ENCODE measurements around the gene VPS26C.
A peak's percentile ranks its signal among the peaks of the same experiment; 100 is the strongest.
"Not testable (repeated sequence)": the region's sequence is repeated elsewhere in the genome, so short reads cannot be mapped to it uniquely, and the experiment has no call there.

Gene VPS26C

DNA sequence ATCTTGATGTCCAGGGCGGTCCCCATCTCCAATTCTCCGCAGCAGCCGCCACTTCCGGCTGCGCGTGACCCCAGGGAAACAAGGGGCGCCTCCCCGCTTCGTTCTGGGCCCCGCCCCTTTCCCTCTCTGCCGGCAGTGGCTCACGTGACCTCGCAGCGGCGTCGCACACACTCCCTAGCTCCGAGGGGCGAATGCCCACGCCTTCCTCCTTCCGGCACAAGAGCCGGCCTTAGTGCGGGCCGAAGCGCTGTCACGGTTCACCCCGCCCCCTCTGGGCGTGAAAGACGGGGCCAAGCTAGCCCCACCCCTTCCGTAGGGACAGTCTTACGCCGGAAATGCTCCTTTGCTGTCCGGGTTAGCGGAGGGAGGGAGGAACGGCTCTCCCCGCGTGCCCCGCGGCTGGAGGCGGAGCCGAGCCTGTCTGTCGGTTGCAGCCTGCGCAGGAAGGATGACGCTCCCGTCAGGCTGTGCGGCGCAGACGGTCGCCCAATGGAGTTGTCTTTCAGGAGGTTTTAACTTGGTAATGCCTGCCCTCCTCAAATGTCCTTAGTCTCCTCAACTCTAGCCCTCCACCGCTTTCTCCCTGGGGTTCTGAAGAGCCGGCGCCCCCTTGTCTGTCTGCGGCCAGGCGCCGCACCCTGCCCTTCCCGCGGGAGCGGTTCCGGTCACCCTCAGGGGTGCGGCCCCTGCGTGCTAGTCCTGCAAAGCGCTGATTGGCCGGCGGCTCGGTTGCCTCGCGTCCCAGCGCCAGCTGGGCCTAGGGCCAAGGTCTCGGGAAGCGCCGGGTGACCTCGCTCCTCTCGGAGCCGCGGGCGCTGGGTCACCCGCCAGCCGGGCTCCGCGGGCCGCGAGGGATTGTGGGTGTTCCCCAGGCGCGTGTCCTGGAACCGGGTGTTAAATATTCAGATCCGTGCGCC lies at the start of gene VPS26C:
Gene VPS26C (minus strand): TSS at position 66 of the 917 bp plus-strand sequence. CDS start 40 bp downstream, at position 26.
- DNase-seq, result peak; percentile 99

DNA sequence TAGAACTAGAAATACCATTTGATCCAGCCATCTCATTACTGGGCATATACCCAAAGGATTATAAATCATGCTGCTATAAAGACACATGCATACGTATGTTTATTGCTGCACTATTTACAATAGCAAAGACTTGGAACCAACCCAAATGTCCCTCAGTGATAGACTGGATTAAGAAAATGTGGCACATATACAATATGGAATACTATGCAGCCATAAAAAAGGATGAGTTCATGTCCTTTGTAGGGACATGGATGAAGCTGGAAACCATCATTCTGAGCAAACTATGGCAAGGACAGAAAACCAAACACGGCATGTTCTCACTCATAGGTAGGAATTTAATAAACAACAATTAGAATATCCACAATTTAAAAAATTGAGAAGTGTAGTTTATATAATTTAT lies 48.9 kb upstream of the VPS26C start:
- DNase-seq, result not testable (repeated sequence)

DNA sequence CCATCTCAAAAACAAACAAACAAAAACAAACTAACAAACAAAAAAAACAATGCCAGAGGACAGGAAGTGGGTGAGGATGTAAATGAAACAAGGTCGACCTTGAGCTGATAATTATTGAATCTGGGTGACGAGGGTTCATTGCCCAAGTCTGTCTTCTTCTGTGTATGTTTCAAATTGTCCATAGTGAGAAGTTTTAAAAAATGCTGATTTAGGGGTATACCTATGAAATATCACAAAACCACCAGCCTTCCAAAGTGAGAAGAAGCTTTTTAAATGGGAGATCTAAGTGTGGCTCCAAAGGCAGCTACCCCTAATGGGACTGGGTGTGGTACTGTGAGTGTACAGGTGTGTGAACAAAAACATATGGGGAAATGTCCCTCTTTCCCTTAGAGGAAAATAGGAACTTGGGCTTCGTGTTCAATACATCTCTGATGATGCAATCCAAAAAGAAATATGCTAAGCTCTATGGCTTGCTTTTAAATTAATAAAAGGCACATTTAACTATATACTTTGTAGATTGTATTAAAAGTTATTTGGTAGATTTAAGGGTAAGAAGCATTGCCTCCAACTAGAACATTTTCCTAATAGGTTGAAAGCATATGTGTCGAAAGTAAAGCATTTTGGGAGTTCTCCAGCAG lies 33.1 kb upstream of the VPS26C start:
- DNase-seq, result no peak

DNA sequence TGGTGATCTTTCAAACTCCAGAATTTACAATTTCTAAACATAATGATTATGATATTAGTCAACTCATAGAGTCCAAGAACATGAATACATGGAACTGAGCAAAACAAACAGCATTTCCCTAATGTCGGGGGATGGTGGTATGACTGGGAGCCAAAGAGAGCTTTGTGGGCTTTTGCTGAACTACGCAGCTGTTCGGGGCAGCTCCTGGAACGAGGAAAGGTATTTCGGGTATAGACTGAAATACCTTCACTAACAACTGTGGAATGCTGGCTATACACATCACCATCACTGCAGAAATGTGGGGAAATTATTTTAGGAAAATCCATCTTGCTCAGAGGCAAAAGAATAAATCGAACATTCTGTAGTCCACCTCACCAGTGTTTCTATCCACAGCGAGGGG lies 30.2 kb upstream of the VPS26C start:
- DNase-seq, result no peak

DNA sequence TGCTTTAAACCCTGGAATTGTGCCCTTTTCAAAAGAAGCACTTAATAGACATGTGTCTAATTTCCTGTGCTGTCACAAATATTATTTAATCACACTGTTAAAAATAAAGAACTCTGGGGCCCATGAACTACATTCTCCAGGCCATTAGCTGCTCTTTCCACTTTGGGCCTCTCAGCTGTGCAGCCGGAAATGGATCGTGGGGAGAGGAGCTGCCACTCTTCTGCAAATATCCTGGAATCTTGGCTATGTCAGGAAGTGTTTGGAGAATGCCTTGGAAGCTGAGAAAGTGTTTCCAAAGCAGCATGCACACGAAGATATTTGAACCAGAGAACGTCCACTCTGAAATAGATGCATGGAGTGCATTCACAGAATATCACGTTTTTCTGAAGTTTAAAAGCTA lies 27.5 kb upstream of the VPS26C start:
- DNase-seq, result no peak

DNA sequence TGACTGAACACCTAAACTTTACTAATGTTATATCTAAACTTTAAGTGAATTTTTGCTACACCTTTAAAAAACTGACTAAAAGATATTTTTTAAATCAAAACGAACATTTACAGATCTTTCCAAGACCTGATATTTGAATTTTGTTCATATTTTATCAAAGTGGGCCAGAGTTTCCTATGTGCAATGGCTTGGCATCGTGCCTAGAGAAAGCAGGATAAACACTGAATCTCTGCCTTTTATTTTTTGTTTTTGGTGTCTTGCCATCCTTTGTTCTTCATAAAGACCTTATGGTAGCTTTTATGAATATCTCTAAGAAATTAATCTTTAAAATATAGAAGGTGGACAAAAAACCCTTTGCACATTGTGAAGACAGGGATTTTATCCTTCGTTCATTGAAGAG lies 25.8 kb upstream of the VPS26C start:
- DNase-seq, result no peak

DNA sequence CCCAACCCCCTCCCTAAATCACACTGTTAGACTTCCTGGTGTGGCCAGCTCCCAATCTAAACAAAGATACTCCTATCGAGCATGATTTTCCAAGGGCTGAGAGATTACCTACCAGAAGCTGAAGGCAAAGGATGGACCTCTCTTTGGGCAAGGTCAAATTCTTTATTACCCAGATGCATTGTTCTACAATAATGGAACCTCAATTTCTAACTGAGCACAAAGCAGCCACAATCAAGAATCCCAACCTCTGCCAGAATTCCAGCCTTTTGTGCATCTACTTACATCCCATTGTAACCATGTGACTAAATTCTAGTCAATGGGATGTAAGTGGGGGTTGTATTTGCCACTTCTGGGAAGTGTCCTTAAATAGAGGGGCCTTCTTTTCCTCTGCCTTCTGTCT lies 24.9 kb upstream of the VPS26C start:
- no peak for DNase-seq

DNA sequence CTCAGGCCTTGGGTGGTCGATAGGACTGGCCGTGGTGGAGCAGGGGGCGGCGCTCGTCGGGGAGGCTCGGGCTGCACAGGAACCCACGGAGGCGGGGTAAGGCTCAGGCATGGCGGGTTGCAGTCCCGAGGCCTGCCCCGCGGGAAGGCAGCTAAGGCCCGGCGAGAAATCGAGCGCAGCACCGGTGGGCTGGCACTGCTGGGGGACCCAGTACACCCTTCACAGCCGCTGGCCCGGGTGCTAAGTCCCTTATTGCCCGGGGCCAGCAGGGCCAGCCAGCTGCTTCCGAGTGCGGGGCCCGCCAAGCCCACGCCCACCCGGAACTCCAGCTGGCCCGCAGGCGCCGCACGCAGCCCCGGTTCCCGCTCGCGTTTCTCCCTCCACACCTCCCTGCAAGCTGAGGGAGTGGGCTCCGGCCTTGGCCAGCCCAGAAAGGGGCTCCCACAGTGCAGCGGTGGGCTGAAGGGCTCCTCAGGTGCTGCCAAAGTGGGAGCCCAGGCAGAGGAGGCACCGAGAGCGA lies 16.1 kb upstream of the VPS26C start:
- not testable (repeated sequence) for DNase-seq

DNA sequence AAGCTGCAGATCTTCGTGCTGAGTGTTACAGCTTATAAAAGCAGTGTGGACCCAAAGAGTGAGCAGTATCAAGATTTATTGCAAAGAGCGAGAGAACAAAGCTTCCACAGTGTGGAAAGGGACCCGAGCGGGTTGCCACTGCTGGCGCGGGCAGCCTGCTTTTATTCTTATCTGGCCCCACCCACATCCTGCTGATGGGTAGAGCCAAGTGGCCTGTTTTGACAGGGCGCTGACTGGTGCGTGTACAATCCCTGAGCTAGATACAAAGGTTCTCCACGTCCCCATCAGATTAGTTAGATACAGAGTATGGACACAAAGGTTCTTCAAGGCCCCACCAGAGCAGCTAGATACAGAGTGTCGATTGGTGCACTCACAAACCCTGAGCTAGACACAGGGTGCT lies 15.5 kb upstream of the VPS26C start:
- DNase-seq, result not testable (repeated sequence)

DNA sequence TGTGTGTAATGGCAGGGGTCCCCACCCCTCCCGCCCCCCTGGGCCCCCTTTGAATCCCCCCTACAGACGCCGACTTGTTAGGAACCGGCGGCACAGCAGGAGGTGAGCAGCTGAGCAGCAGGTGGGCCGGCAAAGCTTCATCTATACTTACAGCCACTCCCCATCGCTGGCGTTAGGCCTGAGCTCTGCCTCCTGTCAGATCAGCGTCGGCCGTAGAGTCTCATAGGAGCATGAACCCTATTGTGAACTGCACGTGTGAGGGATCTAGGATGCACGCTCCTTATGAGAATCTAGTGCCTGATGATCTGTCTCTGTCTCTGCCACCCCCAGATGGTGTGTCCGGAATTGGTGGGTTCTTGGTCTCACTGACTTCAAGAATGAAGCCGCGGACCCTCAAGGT lies 14.9 kb upstream of the VPS26C start:
- DNase-seq, result no peak

DNA sequence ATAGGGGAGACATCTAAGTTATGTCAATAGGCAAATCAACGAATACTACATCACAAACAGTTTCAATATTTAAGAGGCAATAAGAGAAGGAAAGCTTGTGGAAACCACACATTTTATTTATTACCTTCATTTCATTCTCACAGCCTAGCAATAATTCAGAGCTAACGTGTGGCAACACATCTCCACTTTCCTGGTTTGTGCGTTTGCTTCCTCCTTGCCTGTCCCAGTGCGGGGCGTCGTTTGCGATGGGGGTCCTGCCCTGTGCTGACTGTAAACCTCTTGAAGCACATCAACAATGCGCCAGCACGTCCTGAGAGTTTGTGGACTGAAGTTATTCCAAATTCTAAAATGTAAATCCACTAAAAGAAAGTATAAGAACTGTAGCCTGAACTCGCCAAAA lies 14.4 kb upstream of the VPS26C start:
- DNase-seq, result no peak

DNA sequence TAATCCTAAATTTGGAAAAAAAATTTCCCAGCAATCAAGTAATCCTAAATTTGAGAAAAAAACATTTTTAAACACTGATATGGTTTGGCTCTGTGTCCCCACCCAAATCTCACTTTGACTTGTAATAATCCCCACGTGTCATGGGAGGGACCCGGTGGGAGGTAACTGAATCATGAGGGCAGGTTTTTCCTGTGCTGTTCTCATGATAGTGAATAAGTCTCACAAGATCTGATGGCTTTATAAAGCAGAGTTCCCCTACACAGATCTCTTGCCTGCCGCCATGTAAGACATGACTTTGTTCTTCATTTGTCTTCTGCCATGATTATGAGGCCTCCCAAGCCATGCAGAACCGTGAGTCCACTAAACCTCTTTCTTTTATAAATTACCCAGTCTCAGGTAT lies 12.1 kb upstream of the VPS26C start:
- DNase-seq, result not testable (repeated sequence)

DNA sequence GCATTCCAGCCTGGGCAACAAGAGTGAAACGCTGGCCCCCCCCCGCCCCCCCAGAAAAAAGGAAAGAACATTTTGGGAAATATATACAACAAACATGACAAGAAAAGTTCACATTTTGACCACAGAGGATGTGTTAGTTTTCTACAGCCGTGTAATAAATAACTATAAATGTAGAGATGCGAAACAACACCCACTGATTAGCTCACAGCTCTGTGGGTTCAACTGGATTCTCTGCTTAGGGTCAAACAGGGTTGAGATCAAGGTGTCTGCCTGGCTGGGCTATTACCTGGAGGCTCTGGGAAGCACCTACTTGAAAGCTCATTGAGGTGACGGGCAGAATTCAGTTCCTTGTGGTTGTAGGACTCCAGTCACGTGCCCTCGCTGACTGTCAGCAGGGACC lies 11.1 kb upstream of the VPS26C start:
- no peak for DNase-seq

DNA sequence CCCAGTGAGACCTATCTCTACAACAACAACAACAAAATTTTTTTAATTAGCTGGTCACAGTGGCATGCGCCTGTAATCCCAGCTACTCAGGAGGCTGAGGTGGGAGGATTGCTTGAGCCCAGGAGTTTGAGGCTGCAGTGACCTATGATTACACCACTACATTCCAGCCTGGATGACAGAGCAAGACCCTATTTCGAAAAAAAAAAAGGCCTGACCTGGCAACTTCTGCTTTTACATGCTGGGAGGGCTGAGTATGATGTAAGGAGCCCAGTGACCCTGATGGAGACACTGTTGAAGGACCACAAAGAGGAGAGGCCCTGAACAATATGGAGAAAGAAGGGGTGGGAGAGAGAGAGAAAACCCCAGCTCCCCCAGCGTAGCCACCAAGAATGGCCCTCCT lies 9.2 kb upstream of the VPS26C start:
- DNase-seq, result no peak

DNA sequence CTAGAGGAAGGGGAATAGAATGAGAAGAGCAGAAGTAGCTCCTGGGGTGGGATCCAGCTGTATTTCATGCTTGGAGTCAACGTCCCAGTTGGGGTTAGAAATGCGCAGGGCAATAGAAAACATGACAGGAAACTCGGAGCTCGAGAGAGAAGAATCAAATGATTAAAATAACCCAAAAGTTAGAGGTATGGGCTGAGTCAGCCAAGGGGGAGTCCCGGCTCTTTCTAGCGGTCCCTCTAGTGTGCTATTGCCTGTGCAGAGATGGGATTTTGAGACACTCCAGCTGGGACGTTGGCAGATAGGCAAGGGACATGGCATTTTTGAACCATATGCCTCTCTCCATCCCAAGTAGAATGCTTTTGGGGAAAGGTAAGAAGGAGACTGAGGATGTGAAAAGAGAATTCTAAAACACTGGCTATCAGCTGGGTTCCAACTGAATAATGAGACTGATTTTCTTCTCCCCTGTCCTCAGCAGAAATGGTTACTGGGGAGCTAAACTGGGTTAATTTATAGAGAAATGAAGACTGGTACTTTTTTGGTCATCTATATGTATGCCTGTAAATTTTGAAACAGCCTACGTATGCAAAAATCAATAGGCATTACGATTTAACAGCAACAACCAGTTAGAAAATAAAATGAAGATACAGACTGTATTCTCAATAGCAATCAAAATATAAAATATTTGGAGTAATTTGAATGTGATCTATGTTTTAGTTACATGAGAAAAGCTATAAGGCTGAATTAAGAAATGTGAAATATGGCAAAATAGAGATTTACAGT lies 7.0 kb upstream of the VPS26C start:
- DNase-seq, result no peak

DNA sequence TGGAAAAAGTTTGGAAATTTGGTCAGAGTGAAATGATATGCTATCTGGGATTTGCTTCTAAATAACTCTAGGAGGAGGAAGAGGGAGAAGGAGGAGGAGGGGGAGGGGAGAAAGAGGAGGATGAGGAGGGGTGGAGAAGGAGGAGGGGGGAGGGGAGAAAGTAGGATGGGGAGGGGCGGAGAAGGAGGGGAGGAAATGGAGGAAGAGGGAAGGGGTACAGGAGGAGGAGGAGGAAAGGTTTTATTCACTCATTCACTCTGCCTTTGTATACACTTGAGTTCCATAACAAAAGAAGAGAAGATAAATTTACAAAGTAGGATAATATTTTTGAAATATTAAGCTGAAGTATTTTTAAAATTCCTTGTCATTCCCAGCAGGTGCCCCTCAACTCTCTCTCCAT lies 6.3 kb upstream of the VPS26C start:
- no peak for DNase-seq

DNA sequence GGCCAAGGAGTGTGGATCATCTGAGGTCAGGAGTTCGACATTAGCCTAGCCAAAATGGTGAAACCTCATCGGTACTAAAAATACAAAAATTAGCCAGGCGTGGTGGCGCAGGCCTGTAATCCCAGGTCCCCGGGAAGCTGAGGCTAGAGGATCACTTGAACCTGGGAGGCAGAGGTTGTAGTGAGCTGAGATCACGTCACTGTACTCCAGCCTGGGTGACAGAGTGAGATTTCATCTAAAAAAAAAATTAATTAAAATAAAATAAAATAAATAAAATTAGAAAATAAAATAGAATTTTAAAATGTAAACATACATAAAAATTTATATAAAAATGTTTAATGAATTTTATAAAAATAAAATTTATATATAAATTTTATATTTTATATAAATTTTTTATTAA lies 5.8 kb upstream of the VPS26C start:
- no peak for DNase-seq

DNA sequence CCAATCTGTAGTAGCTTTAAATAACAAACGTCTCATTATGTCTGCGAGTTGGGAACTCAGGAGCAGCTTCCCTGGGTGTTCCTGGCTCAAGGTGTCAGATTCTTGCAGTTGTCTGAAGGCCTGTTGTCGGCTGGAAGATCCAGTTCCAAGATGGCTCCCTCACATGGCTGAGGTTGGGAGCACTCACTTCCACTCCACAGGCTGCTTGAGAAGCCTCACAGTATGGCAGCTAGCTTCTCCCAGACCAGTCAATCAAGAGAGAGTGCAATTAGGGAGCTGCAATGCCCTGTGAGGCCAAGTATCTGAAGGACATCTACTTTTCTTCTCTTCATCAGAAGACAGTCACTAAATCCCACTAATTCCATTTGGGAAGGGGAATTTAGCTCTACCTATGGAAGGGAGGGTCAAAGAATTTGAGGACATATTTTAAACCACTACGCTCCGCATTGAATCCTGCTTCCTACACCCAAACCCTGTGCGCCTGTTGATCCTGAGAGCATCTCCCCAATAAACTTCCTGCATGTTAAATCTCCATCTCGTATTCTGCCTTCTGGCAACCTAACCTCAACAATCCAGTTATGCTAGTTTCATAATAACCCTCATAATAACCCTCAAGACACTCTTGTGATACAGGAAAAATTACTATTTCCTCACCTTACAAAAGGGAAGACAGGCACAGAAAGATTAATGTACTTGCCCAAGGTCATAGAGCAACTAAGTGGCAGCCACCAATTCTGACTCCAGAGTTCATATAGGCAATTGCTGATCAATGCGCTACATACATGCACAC lies 3.6 kb upstream of the VPS26C start:
- no peak for DNase-seq

DNA sequence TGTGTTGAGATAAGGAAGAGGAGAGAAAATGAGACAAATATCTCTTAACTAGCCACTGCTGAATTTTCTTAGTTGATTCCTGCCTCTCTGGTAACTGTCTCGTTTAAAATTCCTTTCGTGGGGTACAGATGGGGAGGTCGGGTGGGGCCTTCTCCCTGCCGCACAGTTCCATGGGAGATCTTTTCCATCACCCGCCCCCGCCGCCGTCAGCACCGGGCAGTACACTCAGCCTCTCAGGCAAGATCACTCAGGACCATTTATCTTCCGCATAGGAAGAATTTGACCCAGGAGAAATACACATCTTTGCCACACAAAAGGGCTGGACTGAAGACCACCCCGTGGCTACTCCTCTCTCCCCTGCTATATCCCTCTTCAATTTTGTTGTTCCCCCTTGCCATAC lies 2.3 kb upstream of the VPS26C start:
- no peak for DNase-seq

DNA sequence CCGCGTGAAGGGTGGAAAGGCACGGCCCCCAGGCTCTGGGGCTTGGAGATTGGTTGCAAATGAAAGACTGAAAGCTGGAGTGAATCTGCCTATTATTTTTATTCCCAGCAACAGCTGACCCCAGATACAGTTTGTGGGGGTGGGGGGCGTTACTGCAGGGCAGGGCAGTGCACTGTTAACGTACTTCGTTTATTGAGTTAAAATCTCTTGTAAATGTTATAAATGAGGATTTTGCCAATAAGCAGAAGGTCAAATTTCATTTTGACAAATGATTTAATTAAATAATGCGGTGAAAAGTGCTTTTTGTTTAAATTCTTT lies 1.0 kb upstream of the VPS26C start:
- no peak for DNase-seq

DNA sequence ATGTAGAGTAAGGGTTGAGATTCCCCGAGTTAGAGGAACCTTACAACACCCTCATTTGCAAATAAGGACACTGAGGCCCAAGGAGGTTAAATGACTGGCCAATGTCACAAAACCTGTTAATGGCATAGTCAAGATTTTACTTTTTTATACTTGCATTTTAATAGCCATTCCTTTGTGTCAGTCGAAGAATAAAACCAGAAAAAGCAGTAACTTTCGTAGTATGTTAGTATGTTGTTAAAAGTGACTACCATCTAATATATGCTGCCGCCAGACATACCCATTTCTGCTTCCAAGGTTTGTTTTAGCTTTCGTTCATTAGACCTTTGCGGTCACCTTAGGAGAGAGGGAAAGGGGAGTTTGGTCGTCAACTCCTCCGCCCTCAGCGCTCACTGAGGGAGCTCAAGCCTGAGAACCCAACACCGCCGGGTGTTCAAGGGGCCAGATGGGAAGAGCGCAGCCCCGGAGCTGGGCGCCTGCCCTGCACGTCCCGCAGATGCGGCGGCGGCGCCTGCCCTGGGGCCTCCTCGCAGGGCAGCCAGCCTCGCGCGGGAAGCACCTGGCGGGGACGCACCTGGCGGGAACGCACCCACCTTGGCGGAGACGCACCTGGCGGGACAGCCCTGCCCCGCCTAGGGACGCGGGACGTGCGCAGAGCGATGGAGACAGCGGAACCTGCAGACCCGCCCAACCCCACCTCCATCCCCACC lies 466 bp downstream of the VPS26C start:
- DNase-seq, result no peak

DNA sequence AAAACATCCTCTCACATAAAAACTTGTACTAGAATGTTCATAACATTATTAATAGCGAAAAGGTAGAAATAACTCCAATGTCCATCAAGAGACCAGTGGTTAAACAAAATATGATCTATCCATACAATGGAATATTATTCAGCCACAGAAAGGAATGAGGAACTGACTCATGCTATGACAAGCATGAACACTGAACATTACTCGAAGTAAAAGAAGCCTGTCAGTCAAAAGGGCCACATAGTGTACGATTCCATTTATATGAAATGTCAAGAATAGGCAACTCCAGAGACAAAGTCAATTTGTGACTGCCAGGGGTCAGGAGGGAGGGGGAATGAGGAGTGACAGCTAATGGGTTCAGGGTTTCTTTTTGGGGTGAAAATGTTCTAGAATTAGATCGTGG lies 2.3 kb downstream of the VPS26C start:
- DNase-seq, result no peak

Measured in NCI-H446 treated with DMSO at 0.1 percent for 48 hours (cell line).